ENCODE measurements around the gene KCNV2.

KCNV2 gene
- 0 to 0.12 (median 0) reads per million in 9 experiments for total RNA-seq

DNA sequence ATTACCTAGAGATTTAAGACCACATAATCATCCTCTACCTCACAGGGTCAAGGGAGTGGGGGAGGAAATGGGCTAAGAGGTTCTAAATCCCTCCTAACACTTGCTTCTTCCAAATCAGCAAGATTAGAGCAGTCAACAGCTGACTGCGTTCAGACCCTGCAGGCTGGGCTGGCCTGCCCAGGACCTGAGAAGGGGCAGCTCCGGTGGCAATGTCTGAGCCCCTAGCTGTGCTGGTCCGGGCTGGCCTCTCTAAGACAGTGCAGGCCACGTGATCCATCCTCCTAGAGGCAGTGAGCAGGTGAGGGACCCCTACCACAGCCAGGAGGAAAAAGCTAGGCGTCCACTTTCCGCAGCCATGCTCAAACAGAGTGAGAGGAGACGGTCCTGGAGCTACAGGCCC is at the start of gene KCNV2:
KCNV2 (plus strand) TSS at position 126 of the 400 bp plus-strand sequence; CDS start at position 356, 230 bp downstream.
- Mint-ChIP-seq H3K27ac (no peak within 1 kb of the TSS), H3K4me3 (no peak within 1 kb of the TSS)

DNA sequence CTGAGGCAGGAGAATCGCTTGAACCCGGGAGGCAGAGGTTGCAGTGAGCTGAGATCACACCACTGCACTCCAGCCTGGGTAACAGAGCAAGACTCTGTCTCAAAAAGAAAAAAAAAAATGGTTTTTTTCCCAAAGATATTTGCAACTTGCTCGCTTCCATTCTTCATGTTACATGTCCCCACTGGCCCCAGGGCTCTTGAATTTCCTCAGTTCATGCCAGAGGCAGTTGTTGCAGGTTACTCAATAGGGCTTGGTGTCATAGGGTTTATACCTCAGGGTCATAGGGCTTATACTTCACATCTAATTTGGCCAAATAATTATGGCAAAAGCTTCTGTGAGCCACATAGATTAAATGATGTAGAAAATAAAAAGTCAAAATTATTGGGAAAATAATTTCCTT is 44.1 kb upstream of the KCNV2 start:
- Mint-ChIP-seq H3K4me3 (no peak overlapping the region), H3K9me3 (no peaks in the 10 kb centered on the region), H3K27me3 (no peaks in the 10 kb centered on the region), H3K4me1 (ENCODE audit: low read depth in 2 of 2) (peaks cover 0 to 2% of the 10 kb centered on the region in 2 donors), H3K36me3 (ENCODE audit: insufficient read depth) (no peaks in the 10 kb centered on the region), H3K27ac (no peak overlapping the region)
- DNase-seq (no peak), ATAC-seq (replicated peaks) (no peak)

More for the DNA sequence above, at the start of gene KCNV2:
- DNase-seq (no peak), ATAC-seq (replicated peaks) (no peak)
- Mint-ChIP-seq H3K4me1 (ENCODE audit: low read depth in 2 of 2) (no peaks in the 10 kb centered on the region), H3K9me3 (peaks cover 7 to 11% of the 10 kb centered on the region in 2 donors), H3K36me3 (ENCODE audit: insufficient read depth) (no peaks in the 10 kb centered on the region), H3K27me3 (no peaks in the 10 kb centered on the region)

DNA sequence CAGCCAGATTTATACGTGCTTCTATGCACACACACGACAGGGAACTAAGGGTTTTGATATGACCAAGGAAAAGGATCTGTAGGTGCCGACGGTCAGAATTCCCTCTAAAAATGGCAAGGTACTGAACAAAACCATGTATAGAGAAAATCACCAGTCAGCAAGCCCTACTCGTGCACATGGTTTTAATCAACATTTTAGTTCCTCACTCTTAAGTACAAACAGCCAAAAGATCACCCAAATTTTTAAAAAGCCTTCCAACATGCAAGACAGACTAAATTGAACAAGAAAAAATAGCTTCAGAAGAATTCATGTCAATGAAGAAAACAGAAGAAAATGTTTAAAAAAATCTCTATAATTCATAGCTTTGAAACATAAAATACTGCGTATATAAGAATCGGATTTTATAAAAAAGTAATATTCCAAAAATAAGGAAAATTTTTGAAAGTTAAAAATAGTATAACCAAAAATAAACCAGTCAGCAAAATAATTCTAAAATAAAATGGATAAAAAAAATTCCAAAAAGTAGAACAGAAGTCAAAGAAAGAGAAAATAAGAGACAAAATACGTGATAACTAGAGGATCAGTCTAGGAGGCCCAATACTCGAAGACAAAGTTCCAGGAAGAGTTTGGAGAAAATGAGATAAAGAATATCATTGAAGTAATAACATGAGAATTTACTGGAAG is 43.0 kb upstream of the KCNV2 start:
- H3K4me3 Mint-ChIP-seq: no peak overlapping the region
- no peak for ATAC-seq (replicated peaks)

DNA sequence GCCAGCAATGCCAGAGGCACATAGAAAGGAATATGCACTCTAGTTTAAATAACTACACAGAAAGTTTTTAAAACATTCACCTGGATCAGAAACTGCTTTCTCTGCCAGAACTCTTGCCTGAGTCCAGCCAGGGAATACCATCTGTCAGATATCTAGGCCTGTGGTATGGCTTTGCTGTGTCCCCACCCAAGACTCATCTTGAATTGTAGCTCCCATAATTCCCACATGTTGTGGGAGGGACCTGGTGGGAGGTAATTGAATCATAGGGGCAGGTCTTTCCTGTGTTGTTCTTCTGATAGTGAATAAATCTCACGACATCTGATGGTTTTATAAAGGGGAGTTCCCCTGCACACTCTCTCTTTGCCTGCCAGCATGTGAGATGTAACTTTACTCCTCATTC is 41.5 kb upstream of the KCNV2 start:
- ATAC-seq (replicated peaks) (no peak), DNase-seq (no peak)
- H3K4me1 Mint-ChIP-seq (ENCODE audit: low read depth in 2 of 2): peaks cover 0 to 6% of the 10 kb centered on the region in 2 donors
- H3K27me3 Mint-ChIP-seq: no peaks in the 10 kb centered on the region
- H3K27ac Mint-ChIP-seq: no peak overlapping the region
- H3K4me3 Mint-ChIP-seq: no peak overlapping the region
- no peaks in the 10 kb centered on the region for H3K36me3 Mint-ChIP-seq (ENCODE audit: insufficient read depth)
- H3K9me3 Mint-ChIP-seq: no peaks in the 10 kb centered on the region

More for the DNA sequence above, 43.0 kb upstream of the KCNV2 start:
- H3K9me3 Mint-ChIP-seq: no peaks in the 10 kb centered on the region
- H3K4me1 Mint-ChIP-seq (ENCODE audit: low read depth in 2 of 2): peaks cover 0 to 5% of the 10 kb centered on the region in 2 donors
- no peaks in the 10 kb centered on the region for H3K27me3 Mint-ChIP-seq
- DNase-seq: no peak
- H3K36me3 Mint-ChIP-seq (ENCODE audit: insufficient read depth): no peaks in the 10 kb centered on the region
- H3K27ac Mint-ChIP-seq: no peak overlapping the region

DNA sequence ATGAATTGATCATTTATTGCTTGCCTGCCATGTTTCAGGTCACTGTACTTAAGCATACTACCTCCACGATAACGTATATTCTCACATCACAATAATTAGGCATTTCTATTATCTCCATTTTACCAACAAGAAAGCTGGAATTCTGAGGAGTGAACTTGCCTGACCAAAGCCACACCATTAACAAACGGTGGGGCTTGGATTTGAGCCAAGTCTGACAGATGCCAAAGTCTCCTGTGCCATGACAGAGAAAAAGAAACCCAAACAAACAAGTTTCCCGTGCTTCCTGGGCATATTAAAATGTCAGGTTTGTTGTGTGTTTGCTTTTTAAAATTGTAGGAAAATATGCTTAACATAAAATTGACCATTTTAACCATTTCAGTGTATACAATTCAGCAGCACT is 40.8 kb upstream of the KCNV2 start:
- DNase-seq: no peak

DNA sequence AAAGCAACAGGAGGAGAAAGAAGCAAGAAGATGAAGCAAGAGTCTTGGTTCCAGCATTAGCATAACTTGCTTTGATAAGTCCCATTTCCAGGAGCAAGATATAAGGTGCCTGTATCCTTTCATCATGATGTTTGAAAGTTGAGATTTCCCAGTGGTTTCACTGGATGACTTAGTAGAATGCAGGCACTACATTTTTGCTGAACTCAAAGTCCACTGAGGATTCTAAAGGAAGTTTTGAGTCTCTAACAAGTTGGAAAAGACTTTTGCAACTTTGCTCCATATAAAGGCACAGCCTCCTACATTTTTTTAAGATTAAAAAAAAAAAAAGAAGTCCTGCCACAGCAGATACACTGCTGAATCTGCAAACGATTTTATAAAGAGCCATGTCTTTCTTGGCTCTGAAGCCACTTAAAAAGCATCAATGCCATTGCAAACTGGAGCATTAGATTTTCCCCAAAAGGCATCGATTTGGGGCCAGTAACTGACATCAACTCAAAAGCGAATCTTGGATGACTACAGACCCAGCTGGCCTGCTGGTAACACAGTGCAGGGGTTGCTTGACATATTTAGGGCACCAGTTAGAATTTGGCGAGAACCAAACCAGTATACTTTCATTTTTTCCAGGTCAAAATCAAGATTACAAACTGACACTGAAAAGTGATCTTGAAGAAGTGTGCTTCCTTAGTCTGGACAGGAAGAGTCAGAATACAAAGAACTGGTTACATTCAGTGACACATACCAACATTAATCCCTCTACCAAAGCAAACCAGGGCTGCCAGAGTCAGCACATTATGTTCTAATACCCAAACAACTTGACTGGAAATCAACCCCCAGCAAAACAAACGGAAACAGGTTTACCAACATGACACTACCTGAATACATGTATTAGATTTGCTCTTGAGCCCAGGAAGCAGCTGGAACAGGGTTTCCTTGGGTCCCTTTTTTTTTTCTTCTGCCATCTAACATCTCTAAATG is 39.1 kb upstream of the KCNV2 start:
- DNase-seq: no peak
- H3K27me3 Mint-ChIP-seq: no peaks in the 10 kb centered on the region
- no peak overlapping the region for H3K27ac Mint-ChIP-seq
- H3K36me3 Mint-ChIP-seq (ENCODE audit: insufficient read depth): no peaks in the 10 kb centered on the region
- no peak overlapping the region for H3K4me3 Mint-ChIP-seq
- peak; percentile 22 for ATAC-seq (replicated peaks)
- H3K9me3 Mint-ChIP-seq: no peaks in the 10 kb centered on the region
- peaks cover 0 to 6% of the 10 kb centered on the region in 2 donors for H3K4me1 Mint-ChIP-seq (ENCODE audit: low read depth in 2 of 2)

More for the DNA sequence above, 40.8 kb upstream of the KCNV2 start:
- Mint-ChIP-seq H3K4me1 (ENCODE audit: low read depth in 2 of 2) (peaks cover 0 to 6% of the 10 kb centered on the region in 2 donors), H3K9me3 (no peaks in the 10 kb centered on the region), H3K27ac (no peak overlapping the region), H3K4me3 (no peak overlapping the region), H3K36me3 (ENCODE audit: insufficient read depth) (no peaks in the 10 kb centered on the region), H3K27me3 (no peaks in the 10 kb centered on the region)
- no peak for ATAC-seq (replicated peaks)

DNA sequence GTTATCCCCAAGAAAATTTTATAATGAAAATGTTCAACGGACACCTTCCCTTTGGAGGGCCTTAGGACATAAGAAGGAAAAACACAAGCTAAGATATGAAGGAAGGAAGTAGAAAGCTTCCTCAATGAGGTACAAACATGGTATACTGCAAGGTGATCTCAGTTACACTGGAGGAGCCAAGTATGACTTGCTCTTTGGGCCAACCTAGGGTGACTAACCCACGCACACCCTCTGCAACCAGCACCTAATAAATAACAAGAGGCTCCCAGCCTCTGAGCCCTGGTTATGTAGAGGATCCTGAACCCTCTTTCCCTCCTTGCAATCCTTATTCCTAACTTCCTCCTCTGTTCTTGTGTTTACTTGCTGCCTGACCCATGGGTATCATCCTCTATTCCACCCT is 38.3 kb upstream of the KCNV2 start:
- DNase-seq (no peak), ATAC-seq (replicated peaks) (no peak)
- no peak overlapping the region for H3K4me3 Mint-ChIP-seq
- H3K27ac Mint-ChIP-seq: peak overlapping the region in 1 of 2 donors; percentile 17
- peaks cover 0 to 6% of the 10 kb centered on the region in 2 donors for H3K4me1 Mint-ChIP-seq (ENCODE audit: low read depth in 2 of 2)
- no peaks in the 10 kb centered on the region for H3K27me3 Mint-ChIP-seq
- no peaks in the 10 kb centered on the region for H3K9me3 Mint-ChIP-seq
- H3K36me3 Mint-ChIP-seq (ENCODE audit: insufficient read depth): no peaks in the 10 kb centered on the region

DNA sequence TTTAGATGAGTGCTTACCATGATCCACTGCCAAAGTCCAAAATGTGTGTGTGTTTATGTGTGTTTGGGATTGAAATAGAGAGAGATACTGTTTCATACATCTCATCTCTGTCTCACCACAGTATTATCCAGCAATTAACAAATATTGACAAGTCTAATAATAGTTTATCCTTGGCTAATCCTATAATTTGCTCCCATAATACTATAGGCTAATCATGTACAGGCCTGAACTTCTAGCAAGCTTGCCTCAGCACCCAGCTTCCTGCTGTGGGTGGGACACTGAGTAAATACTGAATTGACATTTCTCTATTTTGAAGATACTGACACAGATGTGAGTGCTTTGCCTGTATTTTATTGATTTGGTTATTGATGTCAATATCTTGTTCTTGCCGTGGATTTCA is 35.3 kb upstream of the KCNV2 start:
- no peak for ATAC-seq (replicated peaks)
- no peaks in the 10 kb centered on the region for H3K9me3 Mint-ChIP-seq

DNA sequence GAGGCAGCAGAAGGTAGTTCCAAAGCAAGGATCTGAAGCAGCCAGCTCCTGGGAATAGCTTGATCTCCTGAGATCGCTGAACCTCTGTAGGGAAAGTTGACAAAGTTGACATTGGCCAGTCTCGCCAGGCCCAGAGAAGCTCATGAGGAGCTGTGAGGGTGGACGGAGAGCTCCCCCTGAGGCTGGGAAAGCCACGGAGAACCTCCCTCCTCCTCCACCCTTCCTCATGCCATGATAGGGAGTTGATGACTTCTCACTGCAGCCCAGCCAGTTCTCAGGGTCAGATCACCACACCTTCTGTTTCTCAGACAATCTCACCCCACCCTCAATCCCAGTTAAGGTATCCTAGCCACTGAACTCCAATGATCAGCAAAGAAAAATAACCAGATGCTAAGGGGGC is 30.4 kb upstream of the KCNV2 start:
- Mint-ChIP-seq H3K4me3 (no peak overlapping the region), H3K9me3 (no peaks in the 10 kb centered on the region), H3K4me1 (ENCODE audit: low read depth in 2 of 2) (no peaks in the 10 kb centered on the region), H3K36me3 (ENCODE audit: insufficient read depth) (no peaks in the 10 kb centered on the region), H3K27me3 (no peaks in the 10 kb centered on the region), H3K27ac (no peak overlapping the region)
- ATAC-seq (replicated peaks): no peak
- no peak for DNase-seq

More for the DNA sequence above, 35.3 kb upstream of the KCNV2 start:
- H3K4me3 Mint-ChIP-seq: no peak overlapping the region
- no peak overlapping the region for H3K27ac Mint-ChIP-seq
- DNase-seq: no peak
- H3K27me3 Mint-ChIP-seq: no peaks in the 10 kb centered on the region
- H3K36me3 Mint-ChIP-seq (ENCODE audit: insufficient read depth): no peaks in the 10 kb centered on the region
- peaks cover 0 to 6% of the 10 kb centered on the region in 2 donors for H3K4me1 Mint-ChIP-seq (ENCODE audit: low read depth in 2 of 2)

DNA sequence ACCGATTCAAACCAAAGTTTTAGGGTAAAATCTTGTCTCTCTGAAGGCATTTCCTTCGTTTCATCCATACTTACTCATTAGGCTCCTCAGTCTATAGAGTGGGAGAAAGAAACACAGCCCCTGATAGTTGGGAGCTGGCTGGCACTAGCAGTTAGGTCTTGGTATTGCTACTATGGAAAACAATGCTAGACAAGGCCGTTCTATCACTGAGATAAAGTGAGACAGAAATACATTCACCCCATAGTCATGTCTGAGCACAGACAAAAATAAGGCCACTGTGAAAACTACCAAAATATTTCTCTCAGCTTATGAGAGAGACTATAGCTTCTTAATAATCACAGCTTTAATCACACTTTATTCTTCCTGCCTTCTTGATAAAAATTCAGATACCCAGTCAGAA is 28.7 kb upstream of the KCNV2 start:
- DNase-seq (no peak), ATAC-seq (replicated peaks) (no peak)
- H3K9me3 Mint-ChIP-seq: no peaks in the 10 kb centered on the region
- H3K4me3 Mint-ChIP-seq: no peak overlapping the region
- no peak overlapping the region for H3K27ac Mint-ChIP-seq
- H3K27me3 Mint-ChIP-seq: no peaks in the 10 kb centered on the region
- H3K36me3 Mint-ChIP-seq (ENCODE audit: insufficient read depth): no peaks in the 10 kb centered on the region
- H3K4me1 Mint-ChIP-seq (ENCODE audit: low read depth in 2 of 2): no peaks in the 10 kb centered on the region

DNA sequence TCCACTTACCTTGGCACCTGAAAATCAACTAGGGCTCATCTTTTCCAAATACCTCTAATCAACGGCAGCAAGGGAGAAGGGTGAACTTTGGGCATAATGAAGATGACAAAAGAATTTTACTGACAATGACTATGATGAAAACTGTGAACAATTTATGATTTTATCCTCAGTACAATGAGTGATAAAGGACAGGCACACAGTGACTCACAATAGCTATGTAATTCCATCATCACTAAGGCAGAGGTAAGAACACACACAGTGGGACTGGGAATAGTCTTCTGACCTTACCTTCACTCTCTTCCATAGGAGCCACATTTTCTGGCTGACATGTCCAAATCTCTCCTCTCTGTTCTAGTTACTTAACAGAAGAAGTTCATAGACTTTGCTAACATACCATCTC is 26.1 kb upstream of the KCNV2 start:
- Mint-ChIP-seq H3K27me3 (no peaks in the 10 kb centered on the region), H3K4me3 (no peak overlapping the region), H3K4me1 (ENCODE audit: low read depth in 2 of 2) (no peaks in the 10 kb centered on the region), H3K27ac (no peak overlapping the region), H3K9me3 (no peaks in the 10 kb centered on the region), H3K36me3 (ENCODE audit: insufficient read depth) (no peaks in the 10 kb centered on the region)
- DNase-seq (no peak), ATAC-seq (replicated peaks) (no peak)

DNA sequence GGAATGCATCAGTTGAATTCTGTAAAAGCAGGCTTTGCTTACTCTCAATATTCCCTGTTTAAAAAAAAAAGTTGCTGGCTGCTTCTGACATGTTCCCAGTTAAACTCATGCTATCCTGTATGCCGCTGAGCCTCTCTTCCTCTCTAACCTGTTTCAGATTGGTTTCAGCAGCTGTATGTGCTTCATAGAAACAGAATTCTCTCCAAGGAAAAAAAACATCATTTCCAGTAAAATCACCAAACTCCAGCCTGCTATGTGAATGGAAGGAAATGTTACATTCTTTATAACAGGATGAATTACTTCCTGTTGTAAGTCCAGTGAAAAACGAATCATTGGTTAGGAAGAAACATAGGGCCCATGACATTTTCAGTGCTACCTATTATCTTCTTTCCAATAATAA is 25.7 kb upstream of the KCNV2 start:
- no peak for DNase-seq
- Mint-ChIP-seq H3K36me3 (ENCODE audit: insufficient read depth) (no peaks in the 10 kb centered on the region), H3K9me3 (no peaks in the 10 kb centered on the region), H3K4me3 (no peak overlapping the region), H3K27me3 (no peaks in the 10 kb centered on the region), H3K4me1 (ENCODE audit: low read depth in 2 of 2) (no peaks in the 10 kb centered on the region), H3K27ac (no peak overlapping the region)
- no peak for ATAC-seq (replicated peaks)

DNA sequence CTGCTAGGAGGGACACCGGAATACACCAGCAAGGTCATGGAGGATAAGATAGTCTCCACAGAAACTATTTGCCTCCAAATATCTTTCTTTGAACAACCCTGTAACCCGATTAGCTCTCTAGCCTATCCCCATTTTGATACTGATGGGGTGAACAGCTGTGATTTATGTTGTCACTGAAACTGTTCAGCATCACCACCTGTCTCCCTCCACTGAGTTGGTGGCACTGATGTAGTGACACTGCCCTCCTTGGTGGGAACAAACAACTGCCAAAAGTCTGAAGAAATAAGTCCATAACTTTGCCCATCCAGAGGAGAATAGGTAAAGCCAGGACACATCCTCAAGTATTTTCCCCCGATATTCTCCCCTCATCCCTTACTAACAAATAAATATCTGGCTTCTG is 24.3 kb upstream of the KCNV2 start:
- ATAC-seq (replicated peaks) (no peak), DNase-seq (no peak)
- Mint-ChIP-seq H3K27ac (no peak overlapping the region), H3K9me3 (no peaks in the 10 kb centered on the region), H3K36me3 (ENCODE audit: insufficient read depth) (no peaks in the 10 kb centered on the region), H3K27me3 (no peaks in the 10 kb centered on the region), H3K4me1 (ENCODE audit: low read depth in 2 of 2) (no peaks in the 10 kb centered on the region), H3K4me3 (no peak overlapping the region)

DNA sequence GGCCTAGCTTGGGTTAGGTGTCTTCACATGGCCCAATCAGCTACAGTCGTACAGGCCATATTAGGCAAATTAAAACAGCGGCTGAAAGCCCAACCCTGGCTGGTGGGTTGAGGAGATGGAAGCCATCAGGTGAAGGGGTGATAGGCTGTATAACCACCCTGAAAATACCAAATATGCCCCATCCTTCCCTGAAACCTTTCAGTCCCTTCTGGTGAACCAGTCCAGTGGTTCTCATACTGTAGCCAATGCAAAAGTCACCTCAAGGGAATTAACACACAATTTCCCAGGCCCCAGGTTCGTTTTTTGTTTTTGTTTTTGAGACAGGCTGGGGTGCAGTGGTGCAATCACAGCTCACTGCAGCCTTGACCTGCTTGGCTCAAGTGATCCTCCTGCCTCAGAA is 19.8 kb upstream of the KCNV2 start:
- H3K27ac Mint-ChIP-seq: no peak overlapping the region
- no peak overlapping the region for H3K4me3 Mint-ChIP-seq
- no peaks in the 10 kb centered on the region for H3K9me3 Mint-ChIP-seq
- no peaks in the 10 kb centered on the region for H3K4me1 Mint-ChIP-seq (ENCODE audit: low read depth in 2 of 2)
- H3K36me3 Mint-ChIP-seq (ENCODE audit: insufficient read depth): no peaks in the 10 kb centered on the region
- H3K27me3 Mint-ChIP-seq: no peaks in the 10 kb centered on the region
- no peak for ATAC-seq (replicated peaks)
- DNase-seq: no peak

Measured in effector memory CD8-positive, alpha-beta T cell (primary cell).